ENCODE data around the gene CRB2.

The CRB2 gene

DNA sequence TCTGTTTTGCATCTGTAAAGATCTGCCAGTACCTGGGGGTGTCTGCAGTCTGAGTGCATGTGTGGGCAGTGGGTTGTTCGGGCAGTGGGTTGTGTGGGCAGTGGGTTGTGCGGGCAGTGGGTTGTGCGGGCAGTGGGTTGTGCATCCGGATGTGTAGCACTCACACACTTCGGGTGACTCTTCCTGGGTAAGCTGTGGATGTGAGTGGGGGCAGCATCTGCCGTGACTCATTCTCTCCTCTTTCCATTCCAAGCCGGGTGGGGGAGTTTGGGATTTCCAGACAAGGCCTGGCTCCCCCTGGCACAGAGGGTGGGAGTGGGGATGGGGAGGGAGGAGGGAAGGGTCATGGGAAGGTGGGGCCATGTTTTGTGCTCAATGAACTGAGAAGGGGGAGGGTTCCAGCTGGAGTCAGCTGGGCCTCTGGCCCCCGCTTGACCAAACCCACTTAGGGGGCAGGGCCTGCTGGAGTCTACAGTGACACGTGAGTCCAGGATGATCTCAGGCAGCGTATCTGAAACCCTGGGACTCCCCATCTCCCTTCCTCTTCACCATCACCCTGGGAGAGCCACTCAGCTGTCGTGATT lies 8.3 kb downstream of the CRB2 start:
- DNase-seq = peak; percentile 61

- DNase-seq = no peak
Measured at GRCh38 chr9:123365287-123365880, 9.4 kb downstream of the CRB2 start.

- no peak for DNase-seq
Measured at GRCh38 chr9:123365881-123366528, 10.0 kb downstream of the CRB2 start.

DNA sequence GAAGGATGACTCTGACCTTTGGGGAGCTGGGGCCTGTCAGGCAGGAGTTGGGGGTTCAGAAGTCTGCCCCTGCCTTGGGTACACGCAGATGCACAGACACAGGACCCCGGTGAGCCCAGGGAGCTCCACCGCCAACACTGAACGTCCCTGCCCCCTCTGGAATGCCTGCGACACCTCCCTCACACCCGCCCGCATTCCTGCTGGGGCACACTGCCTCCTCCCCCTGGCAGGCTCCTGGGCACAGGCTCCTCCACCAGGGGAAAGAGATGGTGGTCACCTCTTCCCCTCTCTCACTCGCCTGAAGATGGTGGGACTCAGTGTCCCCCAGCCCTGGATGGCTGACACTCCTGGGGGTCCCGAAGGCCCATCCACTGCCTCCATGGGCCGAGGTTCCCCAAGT lies 12.0 kb downstream of the CRB2 start:
- DNase-seq = peak; percentile 51

- DNase-seq = no peak
Measured at GRCh38 chr9:123368536-123369153, 12.6 kb downstream of the CRB2 start.

DNA sequence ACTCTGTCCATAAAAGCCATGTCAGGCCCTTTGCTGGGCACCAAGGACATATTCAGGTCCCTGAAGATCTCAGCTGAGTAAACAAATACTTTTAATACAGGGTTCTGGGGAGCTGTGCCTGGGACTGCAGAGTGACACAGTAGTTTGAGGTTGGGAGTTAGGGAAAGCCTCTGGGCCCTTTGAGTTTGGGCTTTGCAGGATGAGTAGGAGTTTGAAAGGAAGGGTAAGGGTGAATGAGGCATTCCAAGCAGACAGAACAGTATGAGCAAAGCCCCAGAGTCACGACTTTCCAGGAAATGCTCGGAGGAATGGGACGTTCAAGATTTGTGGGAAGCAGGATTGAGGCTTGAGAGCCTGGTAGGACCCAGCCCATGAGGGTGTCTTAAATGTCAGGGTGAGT lies 13.3 kb downstream of the CRB2 start:
- no peak for DNase-seq

- DNase-seq = no peak
Measured at GRCh38 chr9:123370108-123370507, 14.1 kb downstream of the CRB2 start.

- DNase-seq = no peak
Measured at GRCh38 chr9:123370526-123371227, 14.7 kb downstream of the CRB2 start.

DNA sequence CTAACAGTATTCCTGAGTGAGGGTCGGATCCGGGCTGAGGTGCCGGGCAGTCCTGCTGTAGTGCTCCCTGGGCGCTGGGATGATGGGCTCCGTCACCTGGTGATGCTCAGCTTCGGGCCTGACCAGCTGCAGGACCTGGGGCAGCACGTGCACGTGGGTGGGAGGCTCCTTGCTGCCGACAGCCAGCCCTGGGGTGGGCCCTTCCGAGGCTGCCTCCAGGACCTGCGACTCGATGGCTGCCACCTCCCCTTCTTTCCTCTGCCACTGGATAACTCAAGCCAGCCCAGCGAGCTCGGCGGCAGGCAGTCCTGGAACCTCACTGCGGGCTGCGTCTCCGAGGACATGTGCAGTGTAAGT lies 15.2 kb downstream of the CRB2 start:
- no peak for DNase-seq

- no peak for DNase-seq
Measured at GRCh38 chr9:123371805-123372590, 16.0 kb downstream of the CRB2 start.

- no peak for DNase-seq
Measured at GRCh38 chr9:123372766-123373446, 16.9 kb downstream of the CRB2 start.

DNA sequence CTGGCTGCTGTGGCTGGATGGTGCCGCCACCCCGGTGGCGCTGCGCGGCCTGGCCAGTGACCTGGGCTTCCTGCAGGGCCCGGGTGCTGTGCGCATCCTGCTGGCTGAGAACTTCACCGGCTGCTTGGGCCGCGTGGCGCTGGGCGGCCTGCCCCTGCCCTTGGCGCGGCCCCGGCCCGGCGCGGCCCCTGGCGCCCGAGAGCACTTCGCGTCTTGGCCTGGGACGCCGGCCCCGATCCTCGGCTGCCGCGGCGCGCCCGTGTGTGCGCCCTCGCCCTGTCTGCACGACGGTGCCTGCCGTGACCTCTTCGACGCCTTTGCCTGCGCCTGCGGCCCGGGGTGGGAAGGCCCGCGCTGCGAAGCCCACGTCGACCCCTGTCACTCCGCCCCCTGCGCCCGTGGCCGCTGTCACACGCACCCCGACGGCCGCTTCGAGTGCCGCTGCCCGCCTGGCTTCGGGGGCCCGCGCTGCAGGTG lies 17.5 kb downstream of the CRB2 start:
- no peak for DNase-seq

DNA sequence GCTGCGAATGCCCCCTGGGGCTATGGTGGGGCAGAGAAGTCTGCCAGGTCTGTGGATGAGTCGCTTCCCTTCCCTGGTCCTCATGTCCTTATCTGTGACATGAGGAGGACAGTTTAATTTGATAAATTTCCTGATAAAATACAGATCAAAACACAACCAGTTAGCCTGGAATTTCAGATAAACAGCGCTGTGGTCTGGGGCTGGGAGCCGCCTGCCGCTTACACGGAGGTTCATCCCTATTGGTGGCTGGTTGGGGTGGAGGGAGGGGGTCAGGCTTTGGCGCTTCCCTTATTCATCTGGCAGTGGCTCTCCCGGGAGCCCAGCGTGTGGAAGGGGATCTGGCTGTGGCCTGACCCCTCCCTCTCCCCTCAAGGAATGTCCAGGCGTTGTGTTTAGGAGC lies 17.9 kb downstream of the CRB2 start:
- DNase-seq = peak; percentile 60

GRCh38 chr9:123375469-123376132 lies 19.6 kb downstream of the CRB2 start:
- DNase-seq = no peak

GRCh38 chr9:123376218-123377071 lies 20.4 kb downstream of the CRB2 start:
- peak; percentile 73 for DNase-seq

DNA sequence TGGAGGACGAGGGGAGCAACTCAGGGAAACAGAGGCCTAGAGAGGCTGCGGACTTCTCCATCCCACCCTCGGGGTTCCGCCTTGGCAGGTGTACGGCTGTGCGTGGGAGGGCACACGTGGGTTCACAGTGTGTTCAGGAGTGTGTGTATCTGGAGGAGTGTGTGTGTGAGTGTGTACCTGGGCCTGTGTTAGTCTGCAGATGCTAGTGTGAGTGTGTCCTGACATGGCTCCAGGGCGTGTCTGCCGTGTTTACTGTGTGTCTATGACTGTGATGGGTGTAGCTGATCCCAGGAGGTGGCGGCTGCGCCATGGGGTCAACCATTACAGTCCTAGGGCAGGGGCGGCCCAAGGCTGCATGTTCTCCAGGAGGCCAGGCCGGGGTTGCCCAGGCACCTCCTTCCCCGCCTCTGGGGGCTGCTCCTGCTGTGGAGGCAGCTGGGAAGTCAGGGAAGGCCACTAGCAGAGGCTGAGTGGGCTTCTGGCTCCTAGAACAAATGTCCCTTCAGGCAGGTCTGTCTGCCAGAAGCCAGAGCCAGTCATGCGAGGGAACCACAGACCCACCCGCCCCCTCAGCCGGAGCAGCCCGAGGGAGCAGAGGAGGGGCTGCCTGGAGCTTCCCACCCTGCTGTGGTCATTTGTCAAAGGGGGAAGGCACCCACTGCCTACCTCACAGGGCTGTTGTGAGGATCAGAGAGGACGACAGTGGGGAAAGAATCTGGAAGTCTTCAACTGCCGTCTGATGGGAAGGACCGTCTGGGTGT lies 21.4 kb downstream of the CRB2 start:
- DNase-seq = peak; percentile 59

GRCh38 chr9:123378025-123378424 lies 22.0 kb downstream of the CRB2 start:
- DNase-seq = no peak

GRCh38 chr9:123378956-123379660 lies 23.1 kb downstream of the CRB2 start:
- DNase-seq = no peak
